ENCODE results near the gene SERPINB6. TPM values are rescaled to one million over a fixed set of nuclear protein-coding genes. Genes with fewer than 3 reads are reported as not detected.
A peak's percentile ranks its signal among the peaks of the same experiment; 100 is the strongest.

The SERPINB6 gene
- total and polyA plus RNA-seq, 9 of the 15 experiments (the other 6 are each of a cell fraction or from before 2014, with no cell fraction given) = 86.6 to 211 (median 143) TPM

GRCh38 chr6:3001773-3002293, 30.5 kb upstream of the SERPINB6 start (continued):
- TF ChIP-seq GTF2B (IDR thresholded peaks at IDR 0.05; ENCODE audit: extremely low read depth, insufficient read length) = peak; percentile 30
- 0 out of 2 replicates have a peak, but pooled peaks have one; percentile 58 for TF ChIP-seq ZNF740 (CRISPR knock-in tag; IDR thresholded peaks at IDR 0.05)
- TF ChIP-seq ZNF740 (tag; IDR thresholded peaks at IDR 0.05) = no peak
- TF ChIP-seq ELF4 (CRISPR knock-in tag; IDR thresholded peaks at IDR 0.05) = no peak; the same call in 1 of the 2 replicates
- TF ChIP-seq CHAMP1 (IDR thresholded peaks at IDR 0.05) = peak; percentile 42; the same call in 1 of the 2 replicates
- no peak for TF ChIP-seq SAFB2 (IDR thresholded peaks at IDR 0.05; ENCODE audit: borderline replicate concordance, low read depth, low read length, severe bottlenecking)
- peak; percentile 66; the same call in 1 of the 2 replicates for TF ChIP-seq ADNP (tag; IDR thresholded peaks at IDR 0.05)
- peak; percentile 56 for TF ChIP-seq POU5F1 (IDR thresholded peaks at IDR 0.05; ENCODE audit: borderline replicate concordance, low read depth, low read length, partially characterized antibody)
- TF ChIP-seq MIER1 (IDR thresholded peaks at IDR 0.05; ENCODE audit: low read depth) = no peak
- TF ChIP-seq ZC3H8 (IDR thresholded peaks at IDR 0.05) = no peak
- no peak for TF ChIP-seq SRSF9 (IDR thresholded peaks at IDR 0.05; ENCODE audit: borderline replicate concordance, low read depth, low read length)
- TF ChIP-seq CSDE1 (IDR thresholded peaks at IDR 0.05) = 0 out of 4 replicates have a peak, but pooled peaks of 1 of the 2 experiments have one; percentile 23
- no peak for TF ChIP-seq RBM34 (IDR thresholded peaks at IDR 0.05; ENCODE audit: borderline replicate concordance, insufficient read depth, low read length)
- peak; percentile 84 for TF ChIP-seq TRIM28 (IDR thresholded peaks at IDR 0.05)
- peak; percentile 26; the same call in 1 of the 2 replicates for TF ChIP-seq CBFA2T3 (IDR thresholded peaks at IDR 0.05)
- peak; percentile 41; the same call in 1 of the 2 replicates for TF ChIP-seq GABPB1 (CRISPR knock-in tag; IDR thresholded peaks at IDR 0.05)
- TF ChIP-seq MAFF (IDR thresholded peaks at IDR 0.05; ENCODE audit: low read length) = peak; percentile 100
- TF ChIP-seq ZSCAN29 (IDR thresholded peaks at IDR 0.05) = no peak
- peak; percentile 28; the same call in 1 of the 2 replicates for TF ChIP-seq PHTF2 (CRISPR knock-in tag; IDR thresholded peaks at IDR 0.05)
- TF ChIP-seq GTF2F1 (IDR thresholded peaks at IDR 0.05; ENCODE audit: low read depth, low read length) = 0 out of 2 replicates have a peak, but pooled peaks have one; percentile 22
- no peak for TF ChIP-seq HLTF (IDR thresholded peaks at IDR 0.05)
- TF ChIP-seq SAFB (IDR thresholded peaks at IDR 0.05; ENCODE audit: borderline replicate concordance, low read depth, low read length) = no peak
- peak; percentile 87 for TF ChIP-seq SMARCA4 (IDR thresholded peaks at IDR 0.05)
- no peak for TF ChIP-seq U2AF1 (optimal IDR thresholded peaks at IDR 0.05; ENCODE audit: low read depth, low read length)

Measured in K562 (cell line).